NT2/D1 (cell line): ENCODE data around the gene TAS2R30.

Experiments used
- YY1 ChIP-seq: IDR thresholded peaks from 2 replicates; pipeline ENCODE4 v1.6.1; 2011; ENCODE audit not compliant: insufficient read length, insufficient read depth
- ZNF274 ChIP-seq: IDR thresholded peaks from 2 replicates; pipeline ENCODE4 v1.6.1; 2011; ENCODE audit warnings: mild to moderate bottlenecking, low read depth, low read length

DNA sequence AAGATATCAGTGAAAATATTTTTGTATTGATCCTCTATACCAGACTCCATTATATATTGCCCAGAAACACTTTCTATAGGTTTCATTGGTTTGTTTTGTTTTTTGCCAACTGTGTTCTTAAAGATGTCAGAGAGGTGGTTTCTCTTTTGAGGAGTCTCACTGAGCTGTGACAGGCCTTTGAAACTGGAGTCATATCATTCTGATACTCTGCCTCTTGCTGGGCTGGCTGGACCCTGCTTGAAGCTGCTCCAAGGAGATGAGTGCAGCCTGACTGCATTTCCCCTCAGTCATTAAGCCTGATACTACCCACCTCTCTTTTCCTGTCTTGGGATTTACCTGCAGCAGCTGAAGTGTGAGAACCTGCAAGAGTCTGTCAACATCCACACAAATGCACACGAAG is 16.4 kb upstream of the TAS2R30 start:
- TF ChIP-seq YY1 (no peak), ZNF274 (no peak)
